HG02588 (cell line): ENCODE measurements around the gene C7orf33.

Experiments used
- ATAC-seq: cut with Tn5 transposase; IDR thresholded peaks from one replicate; pipeline ENCODE4 v1.9.1; 2021; ENCODE audit warnings: mild to moderate bottlenecking, moderate library complexity; ENCODE audit not compliant: unreplicated experiment

Gene C7orf33

GRCh38 chr7:148624735-148625134 lies 34.2 kb downstream of the C7orf33 start:
- no peak for ATAC-seq

GRCh38 chr7:148625342-148625741 lies 34.8 kb downstream of the C7orf33 start:
- no peak for ATAC-seq

GRCh38 chr7:148626828-148627227 lies 36.3 kb downstream of the C7orf33 start:
- no peak for ATAC-seq

- no peak for ATAC-seq
Measured at GRCh38 chr7:148628011-148628410, 37.4 kb downstream of the C7orf33 start.

GRCh38 chr7:148630078-148630477 lies 39.5 kb downstream of the C7orf33 start:
- no peak for ATAC-seq

GRCh38 chr7:148633761-148634160 lies 43.2 kb downstream of the C7orf33 start:
- no peak for ATAC-seq

- no peak for ATAC-seq
Measured at GRCh38 chr7:148637094-148637493, 46.5 kb downstream of the C7orf33 start.

- ATAC-seq = no peak
Measured at GRCh38 chr7:148645898-148646297, 55.3 kb downstream of the C7orf33 start.

GRCh38 chr7:148650232-148650858 lies 59.8 kb downstream of the C7orf33 start:
- no peak for ATAC-seq

GRCh38 chr7:148652773-148653172 lies 62.2 kb downstream of the C7orf33 start:
- ATAC-seq = no peak

GRCh38 chr7:148657929-148658328 lies 67.4 kb downstream of the C7orf33 start:
- no peak for ATAC-seq

GRCh38 chr7:148661471-148661870 lies 70.9 kb downstream of the C7orf33 start:
- ATAC-seq = no peak

GRCh38 chr7:148662646-148663045 lies 72.1 kb downstream of the C7orf33 start:
- no peak for ATAC-seq

GRCh38 chr7:148664324-148664723 lies 73.8 kb downstream of the C7orf33 start:
- no peak for ATAC-seq

GRCh38 chr7:148665221-148665620 lies 74.7 kb downstream of the C7orf33 start:
- no peak for ATAC-seq
